Measurements from ENCODE around the gene ANKRD23. TPM values are rescaled to one million over a fixed set of nuclear protein-coding genes. Genes with fewer than 3 reads are reported as not detected.
A peak's percentile ranks its signal among the peaks of the same experiment; 100 is the strongest.

Gene ANKRD23
- total and polyA plus RNA-seq, 4 experiments from 2014 or later, result 1.5 to 19.7 (median 19.4) TPM; not detected in 1

- no peak overlapping the region for H3K27ac ChIP-seq (ENCODE audit: low read depth, low read length)
- H3K4me1 Mint-ChIP-seq, result peaks cover 11 to 32% (median 23%) of the 10 kb centered on the region in 4 donors
- no peak overlapping the region for H3K4me3 ChIP-seq (ENCODE audit: low read length in 2 of 2)
- H3K9me3 ChIP-seq (ENCODE audit: control insufficient read depth in 1 of 2, low read length in 2 of 2), result no peaks in the 10 kb centered on the region
- no peaks in the 10 kb centered on the region for H3K27me3 Mint-ChIP-seq
- H3K27me3 ChIP-seq (ENCODE audit: insufficient read depth, low read length), result no peaks in the 10 kb centered on the region
- intact Hi-C loops (cut with micrococcal nuclease), result no loop called here
- no peak overlapping the region for H3K4me3 Mint-ChIP-seq
- no peaks in the 10 kb centered on the region for H3K36me3 ChIP-seq (ENCODE audit: insufficient read depth, low read length)
- H3K36me3 Mint-ChIP-seq, result no peaks in the 10 kb centered on the region
- peaks cover 18% of the 10 kb centered on the region for H3K4me1 ChIP-seq (ENCODE audit: insufficient read depth, low read length)
- H3K27ac Mint-ChIP-seq, result peak overlapping the region in 1 of 7 donors; percentile 69
- ChIA-PET POLR2A (ENCODE audit: partially characterized antibody) (interaction anchor here (0.7 to 1.6 kb wide), 2 partner anchors 13 to 470 kb away, joined by 3 to 5 read pairs; no protein-coding TSS in a partner anchor), CTCF (ENCODE audit: partially characterized antibody) (interaction anchor here (1.1 to 1.4 kb wide), 2 partner anchors 9 to 13 kb away, joined by 3 read pairs; no protein-coding TSS in a partner anchor)
- no peaks in the 10 kb centered on the region for H3K9me3 Mint-ChIP-seq
- no peak for DNase-seq
These were observed 33.8 kb upstream of the ANKRD23 start for GRCh38 chr2:96877631-96878092.

GRCh38 chr2:96877042-96877451 is 33.2 kb upstream of the ANKRD23 start:
- Mint-ChIP-seq H3K27ac (no peak overlapping the region), H3K36me3 (no peaks in the 10 kb centered on the region), H3K4me3 (no peak overlapping the region), H3K4me1 (peaks cover 16 to 38% (median 26%) of the 10 kb centered on the region in 4 donors), H3K27me3 (no peaks in the 10 kb centered on the region), H3K9me3 (no peaks in the 10 kb centered on the region)
- intact Hi-C loops (cut with micrococcal nuclease), result no loop called here
- H3K27ac ChIP-seq (ENCODE audit: low read depth, low read length), result no peak overlapping the region
- no peaks in the 10 kb centered on the region for H3K27me3 ChIP-seq (ENCODE audit: insufficient read depth, low read length)
- CTCF ChIA-PET (ENCODE audit: partially characterized antibody), result interaction anchor here (1.4 kb wide), 1 partner anchor 14 kb away, joined by 3 read pairs; no protein-coding TSS in a partner anchor
- H3K4me3 ChIP-seq (ENCODE audit: low read length in 2 of 2), result no peak overlapping the region
- POLR2A ChIA-PET (ENCODE audit: partially characterized antibody), result interaction anchor here (0.7 to 1.6 kb wide), 2 partner anchors 14 to 470 kb away, joined by 3 to 5 read pairs; no protein-coding TSS in a partner anchor
- H3K36me3 ChIP-seq (ENCODE audit: insufficient read depth, low read length), result no peaks in the 10 kb centered on the region
- H3K4me1 ChIP-seq (ENCODE audit: insufficient read depth, low read length), result peaks cover 18% of the 10 kb centered on the region
- H3K9me3 ChIP-seq (ENCODE audit: control insufficient read depth in 1 of 2, low read length in 2 of 2), result no peaks in the 10 kb centered on the region
- no peak for DNase-seq

GRCh38 chr2:96876269-96877041 is 32.6 kb upstream of the ANKRD23 start:
- H3K27me3 ChIP-seq (ENCODE audit: insufficient read depth, low read length), result no peaks in the 10 kb centered on the region
- Mint-ChIP-seq H3K27me3 (no peaks in the 10 kb centered on the region), H3K4me1 (peaks cover 16 to 39% (median 26%) of the 10 kb centered on the region in 4 donors), H3K4me3 (no peak overlapping the region), H3K9me3 (no peaks in the 10 kb centered on the region), H3K27ac (peak overlapping the region in 2 of 7 donors; percentile 22 to 60), H3K36me3 (no peaks in the 10 kb centered on the region)
- CTCF ChIA-PET (ENCODE audit: partially characterized antibody), result interaction anchor here (1.4 to 1.8 kb wide), 2 partner anchors 19 to 74 kb away, joined by 5 to 8 read pairs; partner anchors contain the start of gene ANKRD39
- no peak overlapping the region for H3K27ac ChIP-seq (ENCODE audit: low read depth, low read length)
- intact Hi-C loops (cut with micrococcal nuclease), result no loop called here
- peaks cover 18% of the 10 kb centered on the region for H3K4me1 ChIP-seq (ENCODE audit: insufficient read depth, low read length)
- H3K36me3 ChIP-seq (ENCODE audit: insufficient read depth, low read length), result no peaks in the 10 kb centered on the region
- DNase-seq, result no peak
- POLR2A ChIA-PET (ENCODE audit: partially characterized antibody), result interaction anchor here (1.5 to 9.8 kb wide), 4 partner anchors 15 to 48 kb away, joined by 4 to 121 read pairs (median 7); no protein-coding TSS in a partner anchor
- no peak overlapping the region for H3K4me3 ChIP-seq (ENCODE audit: low read length in 2 of 2)
- H3K9me3 ChIP-seq (ENCODE audit: control insufficient read depth in 1 of 2, low read length in 2 of 2), result no peaks in the 10 kb centered on the region

- H3K36me3 ChIP-seq (ENCODE audit: insufficient read depth, low read length), result no peaks in the 10 kb centered on the region
- DNase-seq, result no peak
- no peaks in the 10 kb centered on the region for H3K27me3 Mint-ChIP-seq
- CTCF ChIA-PET (ENCODE audit: partially characterized antibody), result interaction anchor here (1.4 to 1.8 kb wide), 2 partner anchors 18 to 75 kb away, joined by 5 to 8 read pairs; partner anchors contain the start of gene ANKRD39
- H3K4me3 ChIP-seq (ENCODE audit: low read length in 2 of 2), result no peak overlapping the region
- no peak overlapping the region for H3K27ac ChIP-seq (ENCODE audit: low read depth, low read length)
- no peaks in the 10 kb centered on the region for H3K9me3 ChIP-seq (ENCODE audit: control insufficient read depth in 1 of 2, low read length in 2 of 2)
- peaks cover 25% of the 10 kb centered on the region for H3K4me1 ChIP-seq (ENCODE audit: insufficient read depth, low read length)
- H3K4me1 Mint-ChIP-seq, result peaks cover 22 to 47% (median 34%) of the 10 kb centered on the region in 4 donors
- intact Hi-C loops (cut with micrococcal nuclease), result no loop called here
- POLR2A ChIA-PET (ENCODE audit: partially characterized antibody), result interaction anchor here (1.5 to 9.8 kb wide), 4 partner anchors 14 to 49 kb away, joined by 4 to 121 read pairs (median 7); no protein-coding TSS in a partner anchor
- no peaks in the 10 kb centered on the region for H3K9me3 Mint-ChIP-seq
- peaks cover 0 to 2% of the 10 kb centered on the region in 2 donors for H3K36me3 Mint-ChIP-seq
- H3K27me3 ChIP-seq (ENCODE audit: insufficient read depth, low read length), result no peaks in the 10 kb centered on the region
- H3K4me3 Mint-ChIP-seq, result no peak overlapping the region
- peak overlapping the region in 5 of 7 donors; percentile 27 to 82 (median 53) for H3K27ac Mint-ChIP-seq
These were observed 31.9 kb upstream of the ANKRD23 start for GRCh38 chr2:96875498-96876268.

GRCh38 chr2:96874198-96874831 is 30.5 kb upstream of the ANKRD23 start:
- H3K4me3 Mint-ChIP-seq, result peak overlapping the region in 2 of 8 donors; percentile 36 to 70
- Histone ChIP-seq H3K27ac (ENCODE audit: low read depth, low read length) (no peak overlapping the region), H3K36me3 (ENCODE audit: insufficient read depth, low read length) (no peaks in the 10 kb centered on the region), H3K4me1 (ENCODE audit: insufficient read depth, low read length) (peaks cover 30% of the 10 kb centered on the region), H3K9me3 (ENCODE audit: control insufficient read depth in 1 of 2, low read length in 2 of 2) (no peaks in the 10 kb centered on the region), H3K27me3 (ENCODE audit: insufficient read depth, low read length) (no peaks in the 10 kb centered on the region), H3K4me3 (ENCODE audit: low read length in 2 of 2) (no peak overlapping the region)
- intact Hi-C loops (cut with micrococcal nuclease), result no loop called here
- peaks cover 23 to 52% (median 37%) of the 10 kb centered on the region in 4 donors for H3K4me1 Mint-ChIP-seq
- no peaks in the 10 kb centered on the region for H3K27me3 Mint-ChIP-seq
- ChIA-PET CTCF (ENCODE audit: partially characterized antibody) (interaction anchor here (1.0 to 2.0 kb wide), 3 partner anchors 76 to 238 kb away, joined by 3 to 8 read pairs (median 5); no protein-coding TSS in a partner anchor), POLR2A (ENCODE audit: partially characterized antibody) (interaction anchor here (1.0 to 9.8 kb wide), 6 partner anchors 17 to 76 kb away, joined by 3 to 121 read pairs (median 6); no protein-coding TSS in a partner anchor)
- peak overlapping the region in 5 of 7 donors; percentile 67 to 82 (median 75) for H3K27ac Mint-ChIP-seq
- no peak for DNase-seq
- no peaks in the 10 kb centered on the region for H3K9me3 Mint-ChIP-seq
- H3K36me3 Mint-ChIP-seq, result peaks cover 0 to 7% of the 10 kb centered on the region in 2 donors

GRCh38 chr2:96873651-96874096 is 29.9 kb upstream of the ANKRD23 start:
- ChIA-PET CTCF (ENCODE audit: partially characterized antibody) (interaction anchor here (0.9 to 7.2 kb wide), 5 partner anchors 9 to 238 kb away, joined by 3 to 71 read pairs (median 5); partner anchors contain the start of gene ANKRD39), POLR2A (ENCODE audit: partially characterized antibody) (interaction anchor here (1.0 to 9.8 kb wide), 7 partner anchors 8 to 77 kb away, joined by 3 to 121 read pairs (median 6); no protein-coding TSS in a partner anchor)
- no peak overlapping the region for H3K4me3 Mint-ChIP-seq
- intact Hi-C loops (cut with micrococcal nuclease), result no loop called here
- H3K27me3 ChIP-seq (ENCODE audit: insufficient read depth, low read length), result no peaks in the 10 kb centered on the region
- peaks cover 23 to 52% (median 37%) of the 10 kb centered on the region in 4 donors for H3K4me1 Mint-ChIP-seq
- no peaks in the 10 kb centered on the region for H3K36me3 ChIP-seq (ENCODE audit: insufficient read depth, low read length)
- DNase-seq, result no peak
- peak overlapping the region in 3 of 7 donors; percentile 52 to 84 (median 82) for H3K27ac Mint-ChIP-seq
- H3K27me3 Mint-ChIP-seq, result no peaks in the 10 kb centered on the region
- no peak overlapping the region for H3K27ac ChIP-seq (ENCODE audit: low read depth, low read length)
- peaks cover 30% of the 10 kb centered on the region for H3K4me1 ChIP-seq (ENCODE audit: insufficient read depth, low read length)
- peaks cover 0 to 7% of the 10 kb centered on the region in 2 donors for H3K36me3 Mint-ChIP-seq
- no peak overlapping the region for H3K4me3 ChIP-seq (ENCODE audit: low read length in 2 of 2)
- no peaks in the 10 kb centered on the region for H3K9me3 ChIP-seq (ENCODE audit: control insufficient read depth in 1 of 2, low read length in 2 of 2)
- no peaks in the 10 kb centered on the region for H3K9me3 Mint-ChIP-seq
